Endothelial cell of umbilical vein (primary cell): Measurements from ENCODE around the gene TPRG1L. TPM values are rescaled to one million over a fixed set of nuclear protein-coding genes. Genes with fewer than 3 reads are reported as not detected.
A peak's percentile ranks its signal among the peaks of the same experiment; 100 is the strongest.
"Not testable (repeated sequence)": the region's sequence is repeated elsewhere in the genome, so short reads cannot be mapped to it uniquely, and the experiment has no call there.

Experiments
- Bru-seq: library from RNA; stranded (reverse); fragments of 400-500 nt; gene quantifications from one replicate; lab custom pipeline; 2021; lab: Mats Ljungman, UMichigan
- BruChase-seq, 2 experiments: library from RNA; stranded (reverse); fragments of 400-500 nt; gene quantifications; one replicate each; lab custom pipeline; 2021; lab: Mats Ljungman, UMichigan
- BruUV-seq: library from RNA; stranded (reverse); fragments of 400-500 nt; replicated peaks from 2 replicates; lab custom pipeline; 2021; lab: Mats Ljungman, UMichigan
- CTCF ChIA-PET: fragments of 300-600, 350-600 bp; sonication (Branson Sonifier 250); formaldehyde crosslinking; loops from one replicate; lab custom pipeline; 2021; ENCODE audit warnings: antibody characterized with exemption, inconsistent platforms; lab: Charles Lee
- POLR2A ChIA-PET: fragments of 300-600, 350-600 bp; sonication (Branson Sonifier 250); formaldehyde crosslinking; loops from one replicate; lab custom pipeline; 2021; ENCODE audit warnings: antibody characterized with exemption, inconsistent platforms; lab: Charles Lee
- DNase-seq: peaks from one replicate; pipeline ENCODE4 v3.0.0-alpha.2; 2011; ENCODE audit warnings: low read depth, low spot score
- FAIRE-seq: peaks from 2 replicates; lab custom pipeline; 2011; peaks lifted over from hg19 to GRCh38; lab: Jason Lieb, UNC
- H2AFZ ChIP-seq: 2 replicates; pipeline ENCODE4 v1.6.0; 2012; ENCODE audit warnings: low read depth, low read length, control low read depth, inconsistent platforms
- H3K27ac ChIP-seq: 2 replicates; pipeline ENCODE4 v1.5.1; 2011; ENCODE audit warnings: low read depth, mild to moderate bottlenecking, control low read depth, low read length, moderate library complexity; ENCODE audit not compliant: insufficient read depth
- H3K27me3 ChIP-seq, 2 experiments: 2 replicates each; pipeline versions ENCODE4 v1.6.0 to v1.6.1; 2011; ENCODE audit warnings: low read length in 2 of 2, mixed read lengths in 1 of 2; ENCODE audit not compliant: control insufficient read depth in 2 of 2, insufficient read depth in 2 of 2
- H3K36me3 ChIP-seq, 2 experiments: 2 replicates in 1 of 2; 3 replicates in 1 of 2; pipeline ENCODE4 v1.5.1; 2011; ENCODE audit warnings: low read length in 2 of 2, mild to moderate bottlenecking in 1 of 2, moderate library complexity in 1 of 2; ENCODE audit not compliant: control insufficient read depth in 2 of 2, insufficient read depth in 2 of 2; ENCODE audit errors: extremely low read depth in 1 of 2
- H3K4me1 ChIP-seq: 3 replicates; pipeline ENCODE4 v1.5.1; 2011; ENCODE audit warnings: mild to moderate bottlenecking, low read length; ENCODE audit not compliant: control insufficient read depth, insufficient read depth; ENCODE audit errors: extremely low read depth
- H3K4me2 ChIP-seq: 2 replicates; pipeline ENCODE4 v1.6.1; 2011; ENCODE audit warnings: low read length, control low read depth, mixed read lengths; ENCODE audit not compliant: insufficient read depth
- H3K4me3 ChIP-seq, 3 experiments: fragments of 200-600 bp in 1 of 3; sonication (generic), shearing (Covaris generic) in 1 of 3; replicated peaks in 1 of 3; 2 replicates each; pipeline ENCODE4 v1.5.1; 2011 to 2016; ENCODE audit warnings: control low read depth in 3 of 3, low read length in 3 of 3, mild to moderate bottlenecking in 2 of 3, inconsistent platforms in 1 of 3, low read depth in 1 of 3, moderate library complexity in 1 of 3; ENCODE audit not compliant: insufficient read depth in 1 of 3
- H3K79me2 ChIP-seq: 2 replicates; pipeline ENCODE4 v1.6.0; 2012; ENCODE audit warnings: low read length, inconsistent platforms; ENCODE audit not compliant: control insufficient read depth, insufficient read depth
- H3K9ac ChIP-seq: replicated peaks from 2 replicates; pipeline ENCODE3; 2011; ENCODE audit warnings: low read length, control low read depth; ENCODE audit not compliant: insufficient read depth; ENCODE audit errors: extremely low read depth
- H3K9me1 ChIP-seq: replicated peaks from 3 replicates; pipeline ENCODE4 v1.6.0; 2011; ENCODE audit warnings: mild to moderate bottlenecking, low read length; ENCODE audit not compliant: control insufficient read depth, insufficient read depth; ENCODE audit errors: extremely low read depth
- H3K9me3 ChIP-seq: replicated peaks from 2 replicates; pipeline ENCODE4 v1.5.1; 2012; ENCODE audit warnings: low read length, inconsistent platforms; ENCODE audit not compliant: control insufficient read depth, insufficient read depth
- H4K20me1 ChIP-seq: replicated peaks from 2 replicates; pipeline ENCODE3; 2011; ENCODE audit warnings: mild to moderate bottlenecking, low read length; ENCODE audit not compliant: control insufficient read depth, insufficient read depth; ENCODE audit errors: extremely low read depth
- EZH2 ChIP-seq: IDR thresholded peaks from 2 replicates; pipeline ENCODE4 v1.6.1; 2012; ENCODE audit warnings: borderline replicate concordance, low read depth, mild to moderate bottlenecking, moderate library complexity, low read length, inconsistent platforms; ENCODE audit not compliant: severe bottlenecking
- FOS ChIP-seq: IDR thresholded peaks from 2 replicates; pipeline ENCODE4 v1.6.1; 2011; ENCODE audit warnings: mild to moderate bottlenecking, low read length, moderate library complexity, borderline replicate concordance; ENCODE audit not compliant: insufficient read depth
- GATA2 ChIP-seq: IDR thresholded peaks from 2 replicates; pipeline ENCODE4 v1.7.0; 2011; ENCODE audit warnings: low read depth, mild to moderate bottlenecking, moderate library complexity, mixed read lengths, low read length; ENCODE audit not compliant: insufficient read length, insufficient read depth
- JUN ChIP-seq: IDR thresholded peaks from 2 replicates; pipeline ENCODE4 v1.6.1; 2011; ENCODE audit warnings: borderline replicate concordance, low read depth; ENCODE audit not compliant: insufficient read length, insufficient read depth
- MYC ChIP-seq: IDR thresholded peaks from one replicate; pipeline ENCODE4 v1.6.1; 2011; ENCODE audit warnings: mild to moderate bottlenecking, low read depth, low read length
- POLR2A ChIP-seq: IDR thresholded peaks from 2 replicates; pipeline ENCODE4 v1.6.1; 2012; ENCODE audit warnings: low read depth, mild to moderate bottlenecking, control low read depth, low read length
- POLR2AphosphoS5 ChIP-seq: IDR thresholded peaks from 2 replicates; pipeline ENCODE4 v1.6.1; 2012; ENCODE audit warnings: low read depth, mild to moderate bottlenecking, control low read depth, low read length, moderate library complexity; ENCODE audit not compliant: insufficient read depth
- dilution Hi-C: fragments of 300-500 bp; cut with MboI; formaldehyde crosslinking; loops from one replicate; pipeline ENCODE4 v1.15.0; 2019; ENCODE audit warnings: low sequenced_read_pairs; ENCODE audit not compliant: extremely low pct_ligation_motif_present
- intact Hi-C: fragments of 100-400 bp; cut with micrococcal nuclease; formaldehyde crosslinking; loops from one replicate; pipeline ENCODE4 v1.10.0; 2022
- long read RNA-seq: library from polyadenylated mRNA; stranded (forward); transcript quantifications from one replicate; pipeline ENCODE4 v2.0.0, GENCODE V29; 2021
- polyA minus RNA-seq, 3 experiments: library from RNA; depleted of rRNA, polyadenylated mRNA; stranded (reverse); fragments of >200 nt; gene quantifications; 1 replicate in 1 of 3; 2 replicates in 2 of 3; pipeline ENCODE4 v1.2.3, GENCODE V29; 2011
- polyA plus RNA-seq, 4 experiments: library from polyadenylated mRNA; depleted of rRNA in 3 of 4; stranded (reverse) in 3 of 4; unstranded in 1 of 4; fragments of >200 nt; gene quantifications; 2 replicates each; pipeline versions ENCODE4 v1.2.1 to v1.2.3, GENCODE V29; 2011 to 2012; ENCODE audit warnings: missing spikeins in 1 of 4
- total RNA-seq: library from RNA; stranded (reverse); gene quantifications from 2 replicates; pipeline ENCODE4 v1.2.3, GENCODE V29; 2021
- TF ChIP-seq, protein P1 (sequence below), 2 donors: IDR thresholded peaks; 1 replicate in 1 of 2; 2 replicates in 1 of 2; pipeline ENCODE4 v1.5.1; 2011; ENCODE audit warnings: low read length in 2 of 2, mild to moderate bottlenecking in 2 of 2, moderate library complexity in 2 of 2, control low read depth in 1 of 2, inconsistent platforms in 1 of 2, low read depth in 1 of 2; ENCODE audit not compliant: insufficient read depth in 1 of 2; ENCODE audit errors: extremely low read depth in 1 of 2
- TF ChIP-seq, protein P2 (sequence below): IDR thresholded peaks from 2 replicates; pipeline ENCODE4 v1.6.1; 2011; ENCODE audit not compliant: insufficient read depth, insufficient read length

The TPRG1L gene
- total RNA-seq: 46.2 and 53.8 TPM in 2 replicates
- polyA plus RNA-seq: 50.5 and 52.3 TPM in 2 replicates
- polyA plus RNA-seq (2011; cell fraction: cytosol; rRNA removed): 48.1 and 48.2 TPM in 2 replicates
- 19.1 and 20.9 TPM in 2 replicates for polyA plus RNA-seq (2011; cell fraction: nucleus; rRNA removed)
- polyA plus RNA-seq (2012): 45.0 and 53.8 TPM in 2 replicates
- polyA minus RNA-seq: 43.9 and 44.1 TPM in 2 replicates
- polyA minus RNA-seq (2011; cell fraction: cytosol; rRNA and poly(A)+ RNA removed): 18.9 TPM
- 7.4 and 9.6 TPM in 2 replicates for polyA minus RNA-seq (2011; cell fraction: nucleus; rRNA and poly(A)+ RNA removed)
- percentile 69 among the genes with signal in this experiment for Bru-seq, nascent RNA
- percentile 93 among the genes with signal in this experiment for BruChase-seq, experiment 1, labeled RNA remaining after a 6-hour chase
- BruChase-seq, experiment 2, labeled RNA remaining after a 2-hour chase: percentile 88 among the genes with signal in this experiment
- long read RNA-seq, transcript TPRG1L-202 (5 exons, 2,414 nt): major isoform, 118 of 209 reads
- long read RNA-seq, partial matches to known transcripts: 88 of 209 reads
- long read RNA-seq, other reads (novel, unspliced or antisense): 3 of 209 reads

DNA sequence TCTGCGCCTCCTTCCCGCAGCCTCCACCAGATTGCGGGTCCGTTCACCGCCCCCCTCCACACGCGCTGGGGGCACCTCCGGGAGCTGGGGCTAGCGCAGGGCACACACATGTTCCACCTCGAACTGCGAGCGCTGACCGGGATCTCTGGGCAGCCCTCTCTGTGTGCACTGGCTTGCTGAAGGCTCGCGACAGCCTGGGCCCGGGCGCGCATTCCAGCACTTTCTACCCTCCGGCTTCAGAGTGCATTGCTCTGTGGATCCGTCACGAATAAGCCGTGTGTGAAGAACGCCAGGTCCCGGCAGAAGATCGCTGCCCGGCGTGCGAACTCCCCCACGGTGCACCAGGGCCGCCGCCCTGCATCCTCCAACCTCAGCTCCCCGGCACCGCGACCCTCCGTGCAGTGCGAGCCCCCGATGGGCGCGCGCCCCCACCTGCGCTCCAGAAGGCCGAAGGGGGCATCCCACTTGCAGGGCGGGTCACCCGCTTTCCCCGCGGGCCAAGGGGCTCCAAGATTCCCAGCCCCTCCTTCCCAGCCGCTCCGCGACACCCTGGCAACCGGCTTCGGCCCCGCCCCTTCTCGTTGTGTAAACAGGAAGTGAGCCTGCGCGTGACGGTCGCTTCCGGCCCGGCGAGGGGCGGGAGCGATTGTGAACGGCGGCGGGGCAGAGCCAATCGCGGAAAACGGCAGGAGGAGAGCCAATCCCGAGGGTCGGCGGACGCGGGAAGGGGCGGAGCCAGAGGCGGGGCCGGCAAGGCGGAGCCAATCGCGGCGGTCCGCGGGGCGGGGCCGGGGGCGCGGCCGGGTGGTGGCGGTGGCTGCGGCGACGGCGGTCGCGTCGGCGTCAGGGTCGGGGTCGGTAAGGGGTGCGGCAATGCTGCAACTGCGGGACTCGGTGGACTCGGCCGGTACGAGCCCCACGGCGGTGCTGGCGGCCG, at the start of gene TPRG1L:
Gene TPRG1L (plus strand): TSS at position 816 of the 937 bp plus-strand sequence. CDS start 58 bp downstream, at position 874.
- dilution Hi-C loops: no loop called here
- Histone ChIP-seq H3K4me1 (peaks cover 13% of the 10 kb centered on the region), H3K9me1 (no peaks in the 10 kb centered on the region), H3K36me3 (peaks cover 0 to 13% of the 10 kb centered on the region in 2 experiments), H3K4me2 (peak within 1 kb of the TSS; percentile 54), H3K27me3 (no peaks in the 10 kb centered on the region), H3K27ac (peak within 1 kb of the TSS; percentile 25), H4K20me1 (no peaks in the 10 kb centered on the region), H3K4me3 (peak within 1 kb of the TSS; percentile 53 to 60 (median 54)), H3K79me2 (no peaks in the 10 kb centered on the region), H3K9ac (peak within 1 kb of the TSS; percentile 56), H3K9me3 (no peaks in the 10 kb centered on the region), H2AFZ (peak within 1 kb of the TSS; percentile 91)
- ChIA-PET POLR2A (no interaction called here), CTCF (interaction anchor here (1.3 to 7.0 kb wide), 3 partner anchors 36 to 170 kb away, joined by 5 to 150 read pairs (median 139); partner anchors contain the start of gene ARHGEF16)
- no TSS peak for BruUV-seq
- TF ChIP-seq JUN (no peak), GATA2 (no peak), MYC (no peak), POLR2AphosphoS5 (peak; percentile 15), EZH2 (no peak), FOS (no peak), POLR2A (peak; percentile 3)
- TF ChIP-seq, protein P1, sequence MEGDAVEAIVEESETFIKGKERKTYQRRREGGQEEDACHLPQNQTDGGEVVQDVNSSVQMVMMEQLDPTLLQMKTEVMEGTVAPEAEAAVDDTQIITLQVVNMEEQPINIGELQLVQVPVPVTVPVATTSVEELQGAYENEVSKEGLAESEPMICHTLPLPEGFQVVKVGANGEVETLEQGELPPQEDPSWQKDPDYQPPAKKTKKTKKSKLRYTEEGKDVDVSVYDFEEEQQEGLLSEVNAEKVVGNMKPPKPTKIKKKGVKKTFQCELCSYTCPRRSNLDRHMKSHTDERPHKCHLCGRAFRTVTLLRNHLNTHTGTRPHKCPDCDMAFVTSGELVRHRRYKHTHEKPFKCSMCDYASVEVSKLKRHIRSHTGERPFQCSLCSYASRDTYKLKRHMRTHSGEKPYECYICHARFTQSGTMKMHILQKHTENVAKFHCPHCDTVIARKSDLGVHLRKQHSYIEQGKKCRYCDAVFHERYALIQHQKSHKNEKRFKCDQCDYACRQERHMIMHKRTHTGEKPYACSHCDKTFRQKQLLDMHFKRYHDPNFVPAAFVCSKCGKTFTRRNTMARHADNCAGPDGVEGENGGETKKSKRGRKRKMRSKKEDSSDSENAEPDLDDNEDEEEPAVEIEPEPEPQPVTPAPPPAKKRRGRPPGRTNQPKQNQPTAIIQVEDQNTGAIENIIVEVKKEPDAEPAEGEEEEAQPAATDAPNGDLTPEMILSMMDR (IDR thresholded peaks at IDR 0.05; ENCODE audit: extremely low read depth in 1 of 2, insufficient read depth in 1 of 2, low read depth in 1 of 2, low read length in 2 of 2): no peak
- TF ChIP-seq, protein P2, sequence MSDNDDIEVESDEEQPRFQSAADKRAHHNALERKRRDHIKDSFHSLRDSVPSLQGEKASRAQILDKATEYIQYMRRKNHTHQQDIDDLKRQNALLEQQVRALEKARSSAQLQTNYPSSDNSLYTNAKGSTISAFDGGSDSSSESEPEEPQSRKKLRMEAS: peak; percentile 14
- intact Hi-C loops: loop anchor here (1.0 to 10.0 kb wide), 3 partner anchors 26 to 1220 kb away; partner anchors contain the start of genes C1orf174 and WRAP73
- FAIRE-seq (peak; percentile 95), DNase-seq (peak; percentile 97)

DNA sequence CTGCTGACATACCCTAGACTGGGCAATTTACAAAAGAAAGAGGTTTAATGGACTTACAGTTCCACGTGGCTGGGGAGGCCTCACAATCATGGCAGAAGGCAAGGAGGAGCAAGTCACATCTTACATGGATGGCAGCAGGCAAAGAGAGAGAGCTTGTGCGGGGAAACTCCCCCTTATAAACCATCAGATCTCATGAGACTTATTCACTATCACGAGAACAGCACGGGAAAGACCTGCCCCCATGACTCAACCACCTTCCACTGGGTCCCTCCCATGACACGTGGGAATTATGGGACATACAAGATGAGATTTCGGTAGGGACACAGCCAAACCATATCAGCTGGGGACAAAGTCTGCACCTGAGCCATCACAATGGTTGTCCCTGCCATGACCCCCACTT, 49.3 kb upstream of the TPRG1L start:
- H3K4me3 ChIP-seq, DNase-seq, H3K36me3 ChIP-seq, H4K20me1 ChIP-seq, H3K9ac ChIP-seq, H3K4me1 ChIP-seq, H3K79me2 ChIP-seq, dilution Hi-C loops, H3K9me3 ChIP-seq, H2AFZ ChIP-seq, H3K27ac ChIP-seq, H3K27me3 ChIP-seq, POLR2A ChIA-PET, BruUV-seq, H3K4me2 ChIP-seq, H3K9me1 ChIP-seq, intact Hi-C loops, FAIRE-seq: not testable (repeated sequence)
- CTCF ChIA-PET: interaction anchor here (1.4 kb wide), 1 partner anchor 10 kb away, joined by 6 read pairs; no protein-coding TSS in a partner anchor
